ENCODE data around the gene SIX1. TPM values are rescaled to one million over a fixed set of nuclear protein-coding genes. Genes with fewer than 3 reads are reported as not detected.

SIX1 gene
- total and polyA plus RNA-seq, 10 donors = 0.03 TPM; not detected in 9

GRCh38 chr14:60679566-60680258, 30.4 kb upstream of the SIX1 start:
- intact Hi-C loops (cut with DNase I; ENCODE audit: low total_unique reads) = no loop called here
- no peak overlapping the region for H3K27ac ChIP-seq
- no peaks in the 10 kb centered on the region for H3K36me3 ChIP-seq
- TF ChIP-seq, protein P1, sequence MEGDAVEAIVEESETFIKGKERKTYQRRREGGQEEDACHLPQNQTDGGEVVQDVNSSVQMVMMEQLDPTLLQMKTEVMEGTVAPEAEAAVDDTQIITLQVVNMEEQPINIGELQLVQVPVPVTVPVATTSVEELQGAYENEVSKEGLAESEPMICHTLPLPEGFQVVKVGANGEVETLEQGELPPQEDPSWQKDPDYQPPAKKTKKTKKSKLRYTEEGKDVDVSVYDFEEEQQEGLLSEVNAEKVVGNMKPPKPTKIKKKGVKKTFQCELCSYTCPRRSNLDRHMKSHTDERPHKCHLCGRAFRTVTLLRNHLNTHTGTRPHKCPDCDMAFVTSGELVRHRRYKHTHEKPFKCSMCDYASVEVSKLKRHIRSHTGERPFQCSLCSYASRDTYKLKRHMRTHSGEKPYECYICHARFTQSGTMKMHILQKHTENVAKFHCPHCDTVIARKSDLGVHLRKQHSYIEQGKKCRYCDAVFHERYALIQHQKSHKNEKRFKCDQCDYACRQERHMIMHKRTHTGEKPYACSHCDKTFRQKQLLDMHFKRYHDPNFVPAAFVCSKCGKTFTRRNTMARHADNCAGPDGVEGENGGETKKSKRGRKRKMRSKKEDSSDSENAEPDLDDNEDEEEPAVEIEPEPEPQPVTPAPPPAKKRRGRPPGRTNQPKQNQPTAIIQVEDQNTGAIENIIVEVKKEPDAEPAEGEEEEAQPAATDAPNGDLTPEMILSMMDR (IDR thresholded peaks at IDR 0.05 in 8 of 11, conservative IDR thresholded peaks at IDR 0.05 in 3 of 11) = no peak
- TF ChIP-seq POLR2AphosphoS5 (IDR thresholded peaks at IDR 0.05) = no peak
- TF ChIP-seq POLR2A (IDR thresholded peaks at IDR 0.05) = no peak
- no peak for DNase-seq
- H3K4me1 ChIP-seq = no peaks in the 10 kb centered on the region
- peaks cover 0 to 8% (median 0%) of the 10 kb centered on the region in 8 donors for H3K9me3 ChIP-seq
- WGBS, 5 donors = 72 to 89% (median 81%) methylated on average over 4 of the region's 4 CpGs
- H3K27me3 ChIP-seq (replicated peaks in 1 of 7) = peaks cover 0 to 14% (median 0%) of the 10 kb centered on the region in 7 donors
- H3K4me3 ChIP-seq = no peak overlapping the region

- H3K27me3 ChIP-seq (replicated peaks in 1 of 7) = no peaks in the 10 kb centered on the region
- H3K9me3 ChIP-seq = no peaks in the 10 kb centered on the region
- TF ChIP-seq POLR2A (IDR thresholded peaks at IDR 0.05) = no peak
- TF ChIP-seq, protein P1 (IDR thresholded peaks at IDR 0.05 in 8 of 11, conservative IDR thresholded peaks at IDR 0.05 in 3 of 11) = no peak
- H3K4me3 ChIP-seq = no peak overlapping the region
- DNase-seq = no peak
- H3K4me1 ChIP-seq = no peaks in the 10 kb centered on the region
- no peaks in the 10 kb centered on the region for H3K36me3 ChIP-seq
- intact Hi-C loops (cut with DNase I; ENCODE audit: low total_unique reads) = no loop called here
- H3K27ac ChIP-seq = no peak overlapping the region
These were observed 28.4 kb upstream of the SIX1 start for GRCh38 chr14:60677701-60678100.

GRCh38 chr14:60670989-60671388, 21.7 kb upstream of the SIX1 start:
- Histone ChIP-seq H3K4me3 (no peak overlapping the region), H3K27ac (no peak overlapping the region), H3K36me3 (no peaks in the 10 kb centered on the region), H3K9me3 (no peaks in the 10 kb centered on the region), H3K4me1 (no peaks in the 10 kb centered on the region), H3K27me3 (replicated peaks in 1 of 7) (peaks cover 0 to 4% (median 0%) of the 10 kb centered on the region in 7 donors)
- DNase-seq = no peak
- intact Hi-C loops (cut with DNase I; ENCODE audit: low total_unique reads) = no loop called here
- no peak for TF ChIP-seq POLR2AphosphoS5 (IDR thresholded peaks at IDR 0.05)
- TF ChIP-seq, protein P1 (IDR thresholded peaks at IDR 0.05 in 8 of 11, conservative IDR thresholded peaks at IDR 0.05 in 3 of 11) = no peak
- TF ChIP-seq POLR2A (IDR thresholded peaks at IDR 0.05) = no peak
- 86 to 92% (median 88%) methylated on average over 3 of the region's 3 CpGs for WGBS, 5 donors

DNA sequence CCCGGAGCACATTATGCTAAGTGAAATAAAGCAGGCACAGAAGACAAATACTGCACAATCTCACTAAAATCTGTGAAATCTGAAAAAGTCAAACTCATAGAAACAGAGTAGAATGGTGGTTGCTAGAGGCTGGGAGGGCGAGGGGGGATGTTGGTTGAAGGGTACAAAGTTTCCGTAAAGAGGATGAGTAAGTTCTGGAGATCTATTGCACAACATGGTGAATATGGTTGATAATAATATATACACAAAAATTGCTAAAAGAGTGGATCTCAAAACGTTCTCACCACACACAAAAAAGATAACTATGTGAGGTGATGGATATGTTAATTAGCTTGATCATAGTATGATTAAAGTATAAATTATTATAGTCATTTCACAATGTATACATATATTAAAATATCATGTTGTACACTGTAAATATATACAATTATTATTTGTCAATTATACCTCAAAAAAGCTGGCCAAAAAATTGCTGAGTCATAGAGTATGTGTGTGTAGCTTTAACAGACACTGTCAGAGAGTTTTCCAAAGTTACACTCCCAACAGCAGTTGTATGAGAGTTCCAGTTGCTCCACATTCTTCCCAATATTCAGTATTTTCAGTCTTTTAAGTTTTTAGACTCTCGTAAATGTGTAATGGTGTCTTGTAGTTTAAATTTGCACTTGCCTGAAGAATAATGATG, 19.3 kb upstream of the SIX1 start:
- Histone ChIP-seq H3K9me3 (no peaks in the 10 kb centered on the region), H3K27ac (no peak overlapping the region), H3K27me3 (replicated peaks in 1 of 7) (peaks cover 0 to 24% (median 8%) of the 10 kb centered on the region in 7 donors), H3K4me3 (no peak overlapping the region), H3K36me3 (no peaks in the 10 kb centered on the region), H3K4me1 (no peaks in the 10 kb centered on the region)
- no peak for DNase-seq
- intact Hi-C loops (cut with DNase I; ENCODE audit: low total_unique reads) = no loop called here
- whole genome bisulfite sequencing, 5 donors = 82 to 89% (median 83%) methylated on average over 5 of the region's 5 CpGs
- TF ChIP-seq POLR2A (IDR thresholded peaks at IDR 0.05) (no peak), POLR2AphosphoS5 (IDR thresholded peaks at IDR 0.05) (no peak)
- TF ChIP-seq, protein P1 (IDR thresholded peaks at IDR 0.05 in 8 of 11, conservative IDR thresholded peaks at IDR 0.05 in 3 of 11) = no peak

All from spleen (tissue), 11 donors.